ENCODE results near the gene SLC12A7.
"Not testable (repeated sequence)": the region's sequence is repeated elsewhere in the genome, so short reads cannot be mapped to it uniquely, and the experiment has no call there.

SLC12A7 gene

DNA sequence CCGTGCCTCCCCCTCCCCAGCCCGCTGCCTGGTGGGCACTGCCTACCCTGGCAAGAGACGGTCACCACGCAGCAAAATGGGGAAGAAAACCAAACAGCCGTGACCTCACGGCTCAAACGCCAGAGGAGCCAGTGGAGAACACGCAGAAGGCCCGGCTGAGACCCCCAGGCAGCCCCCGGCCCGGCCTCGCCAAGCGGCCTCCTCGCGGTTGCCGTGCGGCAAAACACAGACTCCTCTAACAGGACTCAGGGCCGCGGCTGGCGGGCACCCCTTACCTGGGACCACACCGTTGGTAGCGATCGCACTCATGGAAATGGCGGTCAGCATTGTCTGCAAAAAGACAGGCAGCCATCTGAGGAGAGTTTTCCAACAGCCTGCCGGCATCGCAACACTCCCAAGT, 23.8 kb downstream of the SLC12A7 start:
- no peak overlapping the region for H3K4me3 ChIP-seq (ENCODE audit: low read depth, low read length)
- TF ChIP-seq, protein P1, sequence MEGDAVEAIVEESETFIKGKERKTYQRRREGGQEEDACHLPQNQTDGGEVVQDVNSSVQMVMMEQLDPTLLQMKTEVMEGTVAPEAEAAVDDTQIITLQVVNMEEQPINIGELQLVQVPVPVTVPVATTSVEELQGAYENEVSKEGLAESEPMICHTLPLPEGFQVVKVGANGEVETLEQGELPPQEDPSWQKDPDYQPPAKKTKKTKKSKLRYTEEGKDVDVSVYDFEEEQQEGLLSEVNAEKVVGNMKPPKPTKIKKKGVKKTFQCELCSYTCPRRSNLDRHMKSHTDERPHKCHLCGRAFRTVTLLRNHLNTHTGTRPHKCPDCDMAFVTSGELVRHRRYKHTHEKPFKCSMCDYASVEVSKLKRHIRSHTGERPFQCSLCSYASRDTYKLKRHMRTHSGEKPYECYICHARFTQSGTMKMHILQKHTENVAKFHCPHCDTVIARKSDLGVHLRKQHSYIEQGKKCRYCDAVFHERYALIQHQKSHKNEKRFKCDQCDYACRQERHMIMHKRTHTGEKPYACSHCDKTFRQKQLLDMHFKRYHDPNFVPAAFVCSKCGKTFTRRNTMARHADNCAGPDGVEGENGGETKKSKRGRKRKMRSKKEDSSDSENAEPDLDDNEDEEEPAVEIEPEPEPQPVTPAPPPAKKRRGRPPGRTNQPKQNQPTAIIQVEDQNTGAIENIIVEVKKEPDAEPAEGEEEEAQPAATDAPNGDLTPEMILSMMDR (conservative IDR thresholded peaks at IDR 0.05; ENCODE audit: low read depth, low read length): no peak
- no peak for DNase-seq (ENCODE audit: low read depth)

- TF ChIP-seq, protein P1 (conservative IDR thresholded peaks at IDR 0.05; ENCODE audit: low read depth, low read length): no peak
Measured at GRCh38 chr5:1087428-1087827, 24.4 kb downstream of the SLC12A7 start.

DNA sequence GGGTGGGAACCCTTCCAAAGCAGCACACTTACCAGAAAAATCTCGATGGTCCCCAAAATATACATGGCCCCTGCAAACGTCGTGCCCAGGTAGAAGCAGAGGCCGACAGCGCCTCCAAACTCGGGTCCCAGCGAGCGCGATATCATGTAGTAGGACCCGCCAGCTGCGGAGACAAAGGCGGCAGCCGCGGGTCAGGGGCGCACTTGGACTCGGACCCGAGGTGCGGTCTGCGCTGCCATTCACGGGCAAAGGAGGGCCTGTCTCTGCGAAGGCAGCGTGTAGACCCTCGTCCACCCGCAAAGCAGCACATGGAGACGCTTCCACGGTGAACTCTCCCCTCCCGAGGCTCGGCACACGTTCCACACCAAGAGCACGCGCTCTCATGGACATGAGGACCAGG, 25.0 kb downstream of the SLC12A7 start:
- H3K4me3 ChIP-seq (ENCODE audit: low read depth, low read length): no peak overlapping the region
- TF ChIP-seq, protein P1 (conservative IDR thresholded peaks at IDR 0.05; ENCODE audit: low read depth, low read length): no peak
- no peak for DNase-seq (ENCODE audit: low read depth)

More at GRCh38 chr5:1087428-1087827, 24.4 kb downstream of the SLC12A7 start:
- H3K4me3 ChIP-seq (ENCODE audit: low read depth, low read length): no peak overlapping the region
- DNase-seq (ENCODE audit: low read depth): no peak

- TF ChIP-seq, protein P1 (conservative IDR thresholded peaks at IDR 0.05; ENCODE audit: low read depth, low read length): no peak
- no peak overlapping the region for H3K4me3 ChIP-seq (ENCODE audit: low read depth, low read length)
- no peak for DNase-seq (ENCODE audit: low read depth)
Measured at GRCh38 chr5:1086137-1086536, 25.7 kb downstream of the SLC12A7 start.

GRCh38 chr5:1085391-1085790, 26.5 kb downstream of the SLC12A7 start:
- TF ChIP-seq, protein P1 (conservative IDR thresholded peaks at IDR 0.05; ENCODE audit: low read depth, low read length): no peak

GRCh38 chr5:1083823-1084605, 27.8 kb downstream of the SLC12A7 start:
- no peak for DNase-seq (ENCODE audit: low read depth)
- no peak overlapping the region for H3K4me3 ChIP-seq (ENCODE audit: low read depth, low read length)
- TF ChIP-seq, protein P1 (conservative IDR thresholded peaks at IDR 0.05; ENCODE audit: low read depth, low read length): no peak

More at GRCh38 chr5:1085391-1085790, 26.5 kb downstream of the SLC12A7 start:
- no peak overlapping the region for H3K4me3 ChIP-seq (ENCODE audit: low read depth, low read length)
- DNase-seq (ENCODE audit: low read depth): no peak

DNA sequence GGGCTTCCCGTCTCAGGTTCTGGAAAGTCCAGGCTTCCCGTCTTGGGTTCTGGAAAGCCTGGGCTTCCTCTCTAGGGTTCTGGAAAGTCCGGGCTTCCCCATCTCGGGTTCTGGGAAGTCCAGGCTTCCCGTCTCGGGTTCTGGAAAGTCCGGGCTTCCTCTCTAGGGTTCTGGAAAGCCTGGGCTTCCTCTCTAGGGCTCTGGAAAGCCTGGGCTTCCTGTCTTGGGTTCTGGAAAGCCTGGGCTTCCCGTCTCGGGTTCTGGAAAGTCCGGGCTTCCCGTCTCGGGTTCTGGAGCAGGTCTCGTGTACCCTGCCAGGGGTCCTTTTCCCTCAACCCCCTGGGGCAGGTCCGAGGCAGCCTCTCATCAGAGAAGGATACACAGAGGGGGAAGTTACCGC, 28.8 kb downstream of the SLC12A7 start:
- DNase-seq (ENCODE audit: low read depth); H3K4me3 ChIP-seq (ENCODE audit: low read depth, low read length): not testable (repeated sequence)
